Activated B cell treated with CpG ODN at 0.5 μM for 24 hours (primary cell): ENCODE measurements around the gene MSS51. TPM values are rescaled to one million over a fixed set of nuclear protein-coding genes. Genes with fewer than 3 reads are reported as not detected.

Experiments
- ATAC-seq: fragments of 200-7000 bp; cut with Tn5 transposase; one replicate; pipeline ENCODE4 v1.10.0; 2021; ENCODE audit warnings: low read depth, mild to moderate bottlenecking, moderate library complexity
- CTCF ChIA-PET: fragments of 350-600 bp; sonication (Branson Sonifier 250); formaldehyde crosslinking; loops from one replicate; lab custom pipeline; 2021; ENCODE audit warnings: antibody characterized with exemption; lab: Charles Lee
- POLR2A ChIA-PET: fragments of 350-600 bp; sonication (Branson Sonifier 250); formaldehyde crosslinking; loops from one replicate; lab custom pipeline; 2021; ENCODE audit warnings: antibody characterized with exemption; lab: Charles Lee
- DNase-seq: peaks from one replicate; pipeline ENCODE4 v3.0.0; 2022
- H3K27ac Mint-ChIP-seq: one replicate; pipeline ENCODE4 v1.8.0; 2020; ENCODE audit warnings: mixed read lengths
- H3K27me3 Mint-ChIP-seq: one replicate; pipeline ENCODE4 v1.8.0; 2021; ENCODE audit warnings: mixed read lengths
- H3K36me3 Mint-ChIP-seq: one replicate; pipeline ENCODE4 v1.8.0; 2021; ENCODE audit warnings: low read depth, mixed read lengths
- H3K4me1 Mint-ChIP-seq: one replicate; pipeline ENCODE4 v1.8.0; 2021; ENCODE audit warnings: mixed read lengths
- H3K4me3 Mint-ChIP-seq: one replicate; pipeline ENCODE4 v1.8.0; 2020; ENCODE audit warnings: mild to moderate bottlenecking, mixed read lengths
- H3K9me3 Mint-ChIP-seq: one replicate; pipeline ENCODE4 v1.8.0; 2020; ENCODE audit warnings: mixed read lengths
- intact Hi-C: fragments of 100-400 bp; cut with micrococcal nuclease; formaldehyde crosslinking; loops from one replicate; pipeline ENCODE4 v1.15.1; 2024
- total RNA-seq: library from RNA; stranded (reverse); gene quantifications from 2 replicates; pipeline ENCODE4 v1.2.3, GENCODE V29; 2022
- TF ChIP-seq, protein P1 (sequence below): fragments of 200-600 bp; IDR thresholded peaks from one replicate; pipeline ENCODE4 v1.8.0; 2022; ENCODE audit warnings: antibody characterized with exemption, mild to moderate bottlenecking

The MSS51 gene
- total RNA-seq, 1 donor from 2014 or later: 5.2 TPM

DNA sequence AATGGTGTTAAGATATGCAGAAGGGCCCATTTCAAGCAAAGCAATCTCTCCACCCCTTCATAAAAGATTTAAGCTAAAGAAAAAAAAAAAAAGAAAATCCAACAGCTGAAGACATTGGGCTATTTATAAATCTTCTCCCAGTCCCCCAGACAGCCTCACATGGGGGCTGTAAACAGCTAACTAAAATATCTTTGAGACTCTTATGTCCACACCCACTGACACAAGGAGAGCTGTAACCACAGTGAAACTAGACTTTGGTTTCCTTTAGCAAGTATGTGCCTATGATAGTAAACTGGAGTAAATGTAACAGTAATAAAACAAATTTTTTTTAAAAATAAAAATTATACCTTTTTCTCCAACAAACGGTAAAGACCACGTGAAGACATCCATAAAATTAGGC, 33.8 kb upstream of the MSS51 start:
- TF ChIP-seq, protein P1, sequence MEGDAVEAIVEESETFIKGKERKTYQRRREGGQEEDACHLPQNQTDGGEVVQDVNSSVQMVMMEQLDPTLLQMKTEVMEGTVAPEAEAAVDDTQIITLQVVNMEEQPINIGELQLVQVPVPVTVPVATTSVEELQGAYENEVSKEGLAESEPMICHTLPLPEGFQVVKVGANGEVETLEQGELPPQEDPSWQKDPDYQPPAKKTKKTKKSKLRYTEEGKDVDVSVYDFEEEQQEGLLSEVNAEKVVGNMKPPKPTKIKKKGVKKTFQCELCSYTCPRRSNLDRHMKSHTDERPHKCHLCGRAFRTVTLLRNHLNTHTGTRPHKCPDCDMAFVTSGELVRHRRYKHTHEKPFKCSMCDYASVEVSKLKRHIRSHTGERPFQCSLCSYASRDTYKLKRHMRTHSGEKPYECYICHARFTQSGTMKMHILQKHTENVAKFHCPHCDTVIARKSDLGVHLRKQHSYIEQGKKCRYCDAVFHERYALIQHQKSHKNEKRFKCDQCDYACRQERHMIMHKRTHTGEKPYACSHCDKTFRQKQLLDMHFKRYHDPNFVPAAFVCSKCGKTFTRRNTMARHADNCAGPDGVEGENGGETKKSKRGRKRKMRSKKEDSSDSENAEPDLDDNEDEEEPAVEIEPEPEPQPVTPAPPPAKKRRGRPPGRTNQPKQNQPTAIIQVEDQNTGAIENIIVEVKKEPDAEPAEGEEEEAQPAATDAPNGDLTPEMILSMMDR: no peak
- POLR2A ChIA-PET: interaction anchor here (0.5 kb wide), 1 partner anchor 337 kb away, joined by 3 read pairs; no protein-coding TSS in a partner anchor
- no peak for DNase-seq
- peaks cover 71% of the 10 kb centered on the region for H3K36me3 Mint-ChIP-seq
- H3K4me3 Mint-ChIP-seq: no peak overlapping the region
- ATAC-seq: no peak
- H3K27ac Mint-ChIP-seq: no peak overlapping the region
- H3K27me3 Mint-ChIP-seq: no peaks in the 10 kb centered on the region
- peaks cover 13% of the 10 kb centered on the region for H3K4me1 Mint-ChIP-seq
- CTCF ChIA-PET: no interaction called here
- H3K9me3 Mint-ChIP-seq: no peaks in the 10 kb centered on the region
- intact Hi-C loops: no loop called here

DNA sequence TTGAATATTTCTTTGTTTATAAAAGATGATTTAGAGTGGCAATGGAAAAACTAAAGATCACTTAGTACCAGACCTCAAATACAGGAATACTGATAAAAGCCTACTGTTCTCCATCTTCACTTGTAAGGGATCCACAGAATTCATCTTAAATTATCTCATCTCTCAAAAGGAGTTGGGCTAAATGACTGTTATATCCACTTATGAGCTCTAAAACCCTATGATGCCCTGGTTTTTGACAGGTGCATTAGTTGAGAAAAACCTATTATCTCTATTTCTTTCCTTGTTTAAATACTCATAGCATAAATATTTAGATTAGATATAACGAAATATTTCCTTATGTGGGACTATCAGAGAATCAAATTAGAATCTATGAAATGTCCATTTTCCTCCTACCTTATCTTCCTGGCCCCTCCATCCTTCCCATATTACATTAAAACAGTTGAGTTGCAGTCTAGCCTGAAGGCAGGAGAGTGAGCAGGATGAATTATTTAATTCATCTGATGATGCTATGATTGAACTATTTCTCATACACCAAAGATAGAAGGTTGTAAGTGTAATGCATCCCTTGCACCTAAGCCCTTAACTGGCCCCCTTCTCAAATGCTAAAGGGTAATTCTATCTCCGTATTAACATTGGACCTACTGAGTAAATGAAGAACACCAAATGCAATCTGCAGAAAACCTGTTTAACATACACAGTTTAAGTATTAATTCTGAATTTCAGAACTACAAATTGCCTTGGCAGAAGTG, 32.8 kb upstream of the MSS51 start:
- H3K36me3 Mint-ChIP-seq: peaks cover 68% of the 10 kb centered on the region
- H3K27me3 Mint-ChIP-seq: no peaks in the 10 kb centered on the region
- ChIA-PET POLR2A (no interaction called here), CTCF (no interaction called here)
- no peak for ATAC-seq
- peaks cover 13% of the 10 kb centered on the region for H3K4me1 Mint-ChIP-seq
- no peaks in the 10 kb centered on the region for H3K9me3 Mint-ChIP-seq
- no peak overlapping the region for H3K27ac Mint-ChIP-seq
- TF ChIP-seq, protein P1: no peak
- H3K4me3 Mint-ChIP-seq: no peak overlapping the region
- intact Hi-C loops: no loop called here
- no peak for DNase-seq

DNA sequence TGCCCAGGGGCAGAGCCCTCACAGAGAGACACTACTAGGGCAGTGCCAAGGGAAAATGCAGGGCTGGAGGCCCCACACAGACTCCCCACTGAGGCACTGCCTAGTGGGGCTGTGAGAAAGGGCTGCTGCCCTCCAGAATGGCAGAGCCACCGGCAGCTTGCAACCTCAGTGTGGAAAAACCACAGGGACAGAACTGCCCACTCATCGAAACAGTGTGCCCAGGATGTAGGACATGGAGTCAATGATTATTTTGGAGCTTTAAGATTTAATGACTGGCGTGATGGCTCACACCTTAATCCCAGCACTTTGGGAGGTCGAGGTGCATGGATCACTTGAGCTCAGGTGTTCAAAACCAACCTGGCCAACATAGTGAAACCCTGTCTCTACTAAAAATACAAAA, 27.5 kb upstream of the MSS51 start:
- ATAC-seq (no peak), DNase-seq (no peak)
- TF ChIP-seq, protein P1: no peak
- no peaks in the 10 kb centered on the region for H3K27me3 Mint-ChIP-seq
- no peak overlapping the region for H3K4me3 Mint-ChIP-seq
- peaks cover 38% of the 10 kb centered on the region for H3K36me3 Mint-ChIP-seq
- H3K27ac Mint-ChIP-seq: no peak overlapping the region
- H3K9me3 Mint-ChIP-seq: no peaks in the 10 kb centered on the region
- ChIA-PET POLR2A (no interaction called here), CTCF (no interaction called here)
- intact Hi-C loops: no loop called here
- H3K4me1 Mint-ChIP-seq: no peaks in the 10 kb centered on the region

DNA sequence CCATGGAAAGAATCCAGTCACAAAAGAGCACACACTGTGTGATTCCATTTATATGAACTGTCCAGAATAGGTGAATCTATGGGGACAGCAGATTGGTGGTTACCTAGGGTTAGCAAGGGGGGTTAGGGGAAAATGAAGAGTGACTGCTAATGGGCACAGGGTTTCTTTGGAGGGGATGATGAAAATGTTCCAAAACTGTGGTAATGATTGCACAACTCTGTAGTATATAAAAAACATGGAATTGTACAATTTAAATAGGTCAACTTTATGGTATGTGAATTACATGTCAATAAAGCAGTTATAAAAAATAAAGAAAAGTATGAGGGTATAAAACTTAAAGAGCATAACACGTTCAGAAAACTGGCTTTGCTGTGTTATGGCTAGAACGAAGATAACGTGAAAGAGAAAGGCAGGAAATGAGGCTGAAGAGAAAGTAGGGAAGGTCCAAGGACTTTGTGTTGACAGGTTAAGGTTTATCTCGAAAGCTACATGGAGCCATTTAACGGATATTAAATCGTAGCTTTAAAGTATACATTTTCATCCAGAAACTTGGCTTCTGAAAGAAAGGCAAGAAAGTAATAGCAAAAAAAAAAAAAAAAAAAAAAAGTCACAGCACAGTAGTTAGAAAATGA, 26.4 kb upstream of the MSS51 start:
- peaks cover 32% of the 10 kb centered on the region for H3K36me3 Mint-ChIP-seq
- ChIA-PET CTCF (no interaction called here), POLR2A (interaction anchor here (0.6 to 0.7 kb wide), 2 partner anchors 11 to 348 kb away, joined by 4 to 10 read pairs; no protein-coding TSS in a partner anchor)
- TF ChIP-seq, protein P1: no peak
- DNase-seq (no peak), ATAC-seq (no peak)
- H3K4me1 Mint-ChIP-seq: no peaks in the 10 kb centered on the region
- no peak overlapping the region for H3K4me3 Mint-ChIP-seq
- intact Hi-C loops: no loop called here
- no peaks in the 10 kb centered on the region for H3K27me3 Mint-ChIP-seq
- H3K27ac Mint-ChIP-seq: no peak overlapping the region
- H3K9me3 Mint-ChIP-seq: no peaks in the 10 kb centered on the region

DNA sequence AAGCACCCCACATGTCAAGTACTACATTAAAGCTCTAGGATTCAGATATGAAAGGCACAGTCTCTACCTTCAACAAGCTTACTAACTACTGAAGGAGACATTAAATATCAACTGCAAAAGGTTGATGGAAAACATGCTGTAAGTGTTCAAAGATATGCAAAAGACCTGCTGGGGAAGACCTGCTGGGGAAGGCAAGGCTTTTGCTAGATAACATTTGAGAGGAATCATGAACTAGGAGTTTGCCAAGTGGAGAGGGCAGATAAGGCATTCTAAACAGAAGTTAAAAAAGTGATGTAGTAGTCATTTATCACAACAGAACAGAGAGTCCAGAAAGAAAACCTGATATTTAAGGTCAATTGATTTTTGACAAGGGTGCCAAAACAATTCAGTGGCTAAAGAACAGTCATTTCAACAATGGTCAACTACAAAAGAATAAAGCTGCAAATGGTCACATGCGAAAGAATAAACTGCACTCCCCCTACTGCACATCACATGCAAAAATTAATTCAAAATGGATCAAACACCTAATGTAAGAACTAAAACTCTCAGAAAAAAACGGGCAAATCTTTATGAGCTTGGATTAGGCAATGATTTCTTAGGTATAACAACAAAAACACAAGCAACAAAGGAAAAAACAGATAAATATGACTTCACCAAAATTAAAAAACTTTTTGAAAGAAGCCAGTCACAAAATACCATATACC, 23.0 kb upstream of the MSS51 start:
- no peak overlapping the region for H3K4me3 Mint-ChIP-seq
- ChIA-PET POLR2A (no interaction called here), CTCF (no interaction called here)
- H3K27me3 Mint-ChIP-seq: no peaks in the 10 kb centered on the region
- H3K9me3 Mint-ChIP-seq: no peaks in the 10 kb centered on the region
- peaks cover 33% of the 10 kb centered on the region for H3K36me3 Mint-ChIP-seq
- TF ChIP-seq, protein P1: no peak
- H3K4me1 Mint-ChIP-seq: no peaks in the 10 kb centered on the region
- H3K27ac Mint-ChIP-seq: no peak overlapping the region
- ATAC-seq (no peak), DNase-seq (no peak)
- intact Hi-C loops: no loop called here
